ENCODE data around the gene RHBDF1. TPM values are rescaled to one million over a fixed set of nuclear protein-coding genes. Genes with fewer than 3 reads are reported as not detected.
A peak's percentile ranks its signal among the peaks of the same experiment; 100 is the strongest.

RHBDF1 gene
- total and polyA plus RNA-seq, 10 of the 15 experiments (the other 5 are each of a cell fraction or from before 2014, with no cell fraction given), result 0.04 to 0.85 (median 0.36) TPM; not detected in 3

GRCh38 chr16:78444-79150, 6.2 kb upstream of the RHBDF1 start:
- FAIRE-seq (peak; percentile 52), ATAC-seq (peak; percentile 4), DNase-seq (ENCODE audit: low read depth, low spot score) (no peak)
- H3K4me1 ChIP-seq (ENCODE audit: control insufficient read depth, insufficient read depth, low read length), result peaks cover 20% of the 10 kb centered on the region
- ChIA-PET RAD21 (ENCODE audit: unreplicated experiment) (interaction anchor here (1.6 to 1.9 kb wide), 2 partner anchors 18 to 25 kb away, joined by 3 to 7 read pairs; partner anchors contain the start of genes POLR3K and SNRNP25), POLR2A (interaction anchor here (1.0 to 1.2 kb wide), 2 partner anchors 9 to 25 kb away, joined by 3 to 4 read pairs; partner anchors contain the start of genes POLR3K and SNRNP25), SMC1A (ENCODE audit: uncharacterized antibody, unreplicated experiment) (interaction anchor here (1.2 to 3.0 kb wide), 2 partner anchors 13 to 18 kb away, joined by 7 to 16 read pairs; no protein-coding TSS in a partner anchor), CTCF (interaction anchor here (1.0 to 4.1 kb wide), 4 partner anchors 13 to 157 kb away, joined by 3 to 36 read pairs (median 17); no protein-coding TSS in a partner anchor)
- BruUV-seq (replicated peaks), result no TSS peak
- H3K27me3 ChIP-seq (replicated peaks in 1 of 2; ENCODE audit: control insufficient read depth in 2 of 2, insufficient read depth in 2 of 2, low read length in 1 of 2), result peaks cover 0 to 2% of the 10 kb centered on the region in 2 experiments; a peak in 1 of 4 replicates
- peak overlapping the region; percentile 82 for H3K4me3 ChIP-seq
- peak overlapping the region; percentile 85 for H3K27ac ChIP-seq (ENCODE audit: control insufficient read depth, insufficient read depth)
- H3K79me2 ChIP-seq (ENCODE audit: control insufficient read depth, insufficient read depth, low read length), result peaks cover 10% of the 10 kb centered on the region
- in situ Hi-C loops (cut with MboI) (no loop called here), intact Hi-C loops (cut with micrococcal nuclease; ENCODE audit: unreplicated experiment) (no loop called here)
- peaks cover 0 to 4% of the 10 kb centered on the region in 2 experiments; a peak in 2 of 4 replicates for H3K36me3 ChIP-seq (ENCODE audit: control insufficient read depth in 2 of 2, insufficient read depth in 2 of 2, low read length in 1 of 2)
- H4K20me1 ChIP-seq (ENCODE audit: control insufficient read depth, insufficient read depth), result no peaks in the 10 kb centered on the region; the same call in 1 of the 2 replicates
- peak overlapping the region; percentile 72 for H2AFZ ChIP-seq (ENCODE audit: control insufficient read depth, low read depth, low read length)
- TF ChIP-seq POLR2AphosphoS5 (IDR thresholded peaks at IDR 0.05; ENCODE audit: low read length), result peak; percentile 45; the same call in 1 of the 2 replicates
- no peak for TF ChIP-seq CBX5 (IDR thresholded peaks at IDR 0.05; ENCODE audit: low read depth)
- no peak for TF ChIP-seq ETV6 (conservative IDR thresholded peaks at IDR 0.05 in 1 of 2, IDR thresholded peaks at IDR 0.05 in 1 of 2; ENCODE audit: borderline replicate concordance in 1 of 2, low read depth in 1 of 2)
- WGBS (ENCODE audit: insufficient coverage, insufficient replicate concordance, low lambda C conversion rate, missing lambda C conversion rate), result 11% methylated on average over 35 of the region's 36 CpGs
- no peaks in the 10 kb centered on the region for H3K9me3 ChIP-seq (replicated peaks; ENCODE audit: control insufficient read depth, insufficient read depth, low read length)
- peak overlapping the region; percentile 71 for H3K4me2 ChIP-seq (ENCODE audit: control insufficient read depth, insufficient read depth)
- H3K9ac ChIP-seq (ENCODE audit: control insufficient read depth, insufficient read depth, low read length), result peak overlapping the region; percentile 98
